IPS-NIHi11 (cell line): ENCODE data around the gene C1orf21.

Experiments
- DNase-seq: peaks from one replicate; pipeline ENCODE4 v3.0.0; 2012; ENCODE audit warnings: mixed read lengths, low spot score

The C1orf21 gene

GRCh38 chr1:184485751-184486723, 99.2 kb downstream of the C1orf21 start:
- DNase-seq = no peak

GRCh38 chr1:184486761-184487445, 100.1 kb downstream of the C1orf21 start:
- no peak for DNase-seq

- DNase-seq = no peak
These were observed 100.8 kb downstream of the C1orf21 start for GRCh38 chr1:184487531-184488193.

- no peak for DNase-seq
These were observed 103.1 kb downstream of the C1orf21 start for GRCh38 chr1:184489908-184490307.

- no peak for DNase-seq
These were observed 105.7 kb downstream of the C1orf21 start for GRCh38 chr1:184492536-184492935.

- no peak for DNase-seq
These were observed 107.2 kb downstream of the C1orf21 start for GRCh38 chr1:184493987-184494388.

GRCh38 chr1:184494929-184495328, 108.1 kb downstream of the C1orf21 start:
- no peak for DNase-seq

- peak; percentile 61 for DNase-seq
These were observed 111.3 kb downstream of the C1orf21 start for GRCh38 chr1:184497959-184498723.

GRCh38 chr1:184499616-184500015, 112.8 kb downstream of the C1orf21 start:
- DNase-seq = no peak

GRCh38 chr1:184502161-184502560, 115.3 kb downstream of the C1orf21 start:
- no peak for DNase-seq

GRCh38 chr1:184503221-184503749, 116.5 kb downstream of the C1orf21 start:
- DNase-seq = no peak

GRCh38 chr1:184504040-184504954, 117.5 kb downstream of the C1orf21 start:
- no peak for DNase-seq

- DNase-seq = no peak
These were observed 118.1 kb downstream of the C1orf21 start for GRCh38 chr1:184504955-184505338.

GRCh38 chr1:184506481-184506880, 119.7 kb downstream of the C1orf21 start:
- no peak for DNase-seq

GRCh38 chr1:184507165-184507564, 120.3 kb downstream of the C1orf21 start:
- no peak for DNase-seq

GRCh38 chr1:184507604-184508280, 120.9 kb downstream of the C1orf21 start:
- no peak for DNase-seq

- DNase-seq = no peak
These were observed 122.3 kb downstream of the C1orf21 start for GRCh38 chr1:184509105-184509504.

- no peak for DNase-seq
These were observed 123.3 kb downstream of the C1orf21 start for GRCh38 chr1:184510110-184510509.

- no peak for DNase-seq
These were observed 125.9 kb downstream of the C1orf21 start for GRCh38 chr1:184512724-184513123.

- DNase-seq = no peak
These were observed 126.6 kb downstream of the C1orf21 start for GRCh38 chr1:184513421-184513820.
